H9 (cell line): ENCODE data around the gene PPP5C. TPM values are rescaled to one million over a fixed set of nuclear protein-coding genes. Genes with fewer than 3 reads are reported as not detected.
A peak's percentile ranks its signal among the peaks of the same experiment; 100 is the strongest.

Experiments used
- DNase-seq: peaks from one replicate; pipeline ENCODE4 v3.0.0-alpha.2; 2017
- H2AFZ ChIP-seq: one replicate; pipeline ENCODE4 v1.6.1; 2013; ENCODE audit warnings: mild to moderate bottlenecking, low read length, control low read depth, moderate library complexity
- H2AK5ac ChIP-seq: 2 replicates; pipeline ENCODE4 v1.6.1; 2013; ENCODE audit warnings: low read length, control low read depth, mixed read lengths; ENCODE audit not compliant: insufficient read length
- H2BK120ac ChIP-seq: one replicate; pipeline ENCODE4 v1.6.1; 2013; ENCODE audit warnings: low read depth, mild to moderate bottlenecking, low read length, control low read depth, inconsistent platforms; ENCODE audit not compliant: poor library complexity, severe bottlenecking
- H2BK12ac ChIP-seq: 2 replicates; pipeline ENCODE4 v1.6.1; 2013; ENCODE audit warnings: low read length, control low read depth, mixed read lengths, low read depth; ENCODE audit not compliant: insufficient read length
- H2BK15ac ChIP-seq: 2 replicates; pipeline ENCODE4 v1.6.1; 2013; ENCODE audit warnings: low read depth, low read length, control low read depth
- H2BK20ac ChIP-seq: one replicate; pipeline ENCODE4 v1.6.1; 2013; ENCODE audit warnings: low read depth, mild to moderate bottlenecking, low read length, control low read depth, inconsistent platforms; ENCODE audit not compliant: poor library complexity, severe bottlenecking
- H2BK5ac ChIP-seq: 2 replicates; pipeline ENCODE4 v1.6.1; 2013; ENCODE audit warnings: low read length, control low read depth, mixed read lengths; ENCODE audit not compliant: insufficient read length
- H3K14ac ChIP-seq: 2 replicates; pipeline ENCODE4 v1.6.1; 2013; ENCODE audit warnings: low read length, control low read depth; ENCODE audit not compliant: insufficient read depth
- H3K18ac ChIP-seq: 2 replicates; pipeline ENCODE4 v1.6.1; 2013; ENCODE audit warnings: low read depth, mild to moderate bottlenecking, mixed read lengths, low read length, control low read depth; ENCODE audit not compliant: insufficient read length
- H3K23ac ChIP-seq: 2 replicates; pipeline ENCODE4 v1.6.1; 2013; ENCODE audit warnings: low read length, control low read depth, mixed read lengths, low read depth; ENCODE audit not compliant: insufficient read length
- H3K23me2 ChIP-seq: 2 replicates; pipeline ENCODE4 v1.6.1; 2013; ENCODE audit warnings: low read depth, mild to moderate bottlenecking, mixed read lengths, low read length, control low read depth; ENCODE audit not compliant: insufficient read length, poor library complexity, severe bottlenecking
- H3K27ac ChIP-seq: 2 replicates; pipeline ENCODE4 v1.5.1; 2013; ENCODE audit warnings: low read length, control low read depth, mixed read lengths, low read depth; ENCODE audit not compliant: insufficient read length
- H3K27me3 ChIP-seq: 2 replicates; pipeline ENCODE4 v1.6.1; 2013; ENCODE audit warnings: low read length, control low read depth, inconsistent platforms; ENCODE audit not compliant: insufficient read depth
- H3K4ac ChIP-seq: 2 replicates; pipeline ENCODE4 v1.6.1; 2013; ENCODE audit warnings: low read depth, mild to moderate bottlenecking, control low read depth, inconsistent platforms, low read length, moderate library complexity
- H3K4me1 ChIP-seq: 2 replicates; pipeline ENCODE4 v1.6.1; 2013; ENCODE audit warnings: low read length, control low read depth, inconsistent platforms; ENCODE audit not compliant: insufficient read depth
- H3K4me2 ChIP-seq: 2 replicates; pipeline ENCODE4 v1.6.1; 2013; ENCODE audit warnings: low read length, control low read depth, mixed read lengths; ENCODE audit not compliant: insufficient read length, insufficient read depth
- H3K56ac ChIP-seq: 2 replicates; pipeline ENCODE4 v1.6.1; 2013; ENCODE audit warnings: low read depth, mild to moderate bottlenecking, mixed read lengths, low read length, control low read depth; ENCODE audit not compliant: insufficient read length
- H3K79me1 ChIP-seq: 2 replicates; pipeline ENCODE4 v1.6.1; 2013; ENCODE audit warnings: low read depth, mild to moderate bottlenecking, moderate library complexity, low read length, control low read depth, inconsistent platforms; ENCODE audit not compliant: insufficient read depth, poor library complexity, severe bottlenecking
- H3K79me2 ChIP-seq: 2 replicates; pipeline ENCODE4 v1.6.1; 2013; ENCODE audit warnings: low read length, control low read depth, inconsistent platforms; ENCODE audit not compliant: insufficient read depth
- H3K9ac ChIP-seq: 2 replicates; pipeline ENCODE4 v1.6.1; 2013; ENCODE audit warnings: low read length, control low read depth, mixed read lengths; ENCODE audit not compliant: insufficient read length; ENCODE audit errors: extremely low read depth
- H3K9me3 ChIP-seq: one replicate; pipeline ENCODE4 v1.6.1; 2013; ENCODE audit warnings: low read depth, low read length, inconsistent platforms; ENCODE audit not compliant: control insufficient read depth
- H3T11ph ChIP-seq: one replicate; pipeline ENCODE4 v1.6.1; 2013; ENCODE audit warnings: mild to moderate bottlenecking, low read length, control low read depth, inconsistent platforms
- H4K20me1 ChIP-seq: one replicate; pipeline ENCODE4 v1.6.1; 2013; ENCODE audit not compliant: control insufficient read depth, insufficient read length, insufficient read depth
- H4K5ac ChIP-seq: 2 replicates; pipeline ENCODE4 v1.6.1; 2013; ENCODE audit warnings: low read depth, mild to moderate bottlenecking, mixed read lengths, low read length, control low read depth; ENCODE audit not compliant: insufficient read length
- H4K8ac ChIP-seq: replicated peaks from 2 replicates; pipeline ENCODE4 v1.6.1; 2013; ENCODE audit warnings: low read length, control low read depth, mixed read lengths, low read depth; ENCODE audit not compliant: insufficient read length
- H4K91ac ChIP-seq: 2 replicates; pipeline ENCODE4 v1.6.1; 2013; ENCODE audit warnings: low read depth, mild to moderate bottlenecking, moderate library complexity, mixed read lengths, low read length, control low read depth; ENCODE audit not compliant: insufficient read length
- H3K27ac Mint-ChIP-seq, 3 experiments: 2 replicates in 2 of 3; 3 replicates in 1 of 3; pipeline ENCODE4 v1.8.0; 2020 to 2021; ENCODE audit warnings: mixed read lengths in 3 of 3, mild to moderate bottlenecking in 1 of 3, moderate library complexity in 1 of 3
- H3K27me3 Mint-ChIP-seq: 2 replicates; pipeline ENCODE4 v1.8.0; 2021; ENCODE audit warnings: low read depth, mild to moderate bottlenecking, moderate library complexity, mixed read lengths
- H3K36me3 Mint-ChIP-seq, 3 experiments: 2 replicates in 2 of 3; 3 replicates in 1 of 3; pipeline ENCODE4 v1.8.0; 2020 to 2021; ENCODE audit warnings: low read depth in 3 of 3, mixed read lengths in 3 of 3; ENCODE audit not compliant: insufficient read depth in 1 of 3
- H3K4me1 Mint-ChIP-seq, 2 experiments: 2 replicates each; pipeline ENCODE4 v1.8.0; 2020; ENCODE audit warnings: mixed read lengths in 2 of 2
- H3K4me3 Mint-ChIP-seq, 2 experiments: 2 replicates in 1 of 2; 3 replicates in 1 of 2; pipeline ENCODE4 v1.8.0; 2020 to 2021; ENCODE audit warnings: mild to moderate bottlenecking in 2 of 2, mixed read lengths in 2 of 2, moderate library complexity in 1 of 2
- H3K9me3 Mint-ChIP-seq, 2 experiments: 2 replicates in 1 of 2; 3 replicates in 1 of 2; pipeline ENCODE4 v1.8.0; 2020; ENCODE audit warnings: mild to moderate bottlenecking in 2 of 2, mixed read lengths in 2 of 2, moderate library complexity in 1 of 2
- WGBS: extraction: QIAGEN DNeasy Blood & Tissue Kit; methylation state at CpG from one replicate; pipeline ENCODE4 v1.1.7; 2013; ENCODE audit warnings: missing lambda C conversion rate, low lambda C conversion rate, mixed read lengths; ENCODE audit not compliant: insufficient read length; ENCODE audit errors: extremely low coverage; 5-methylcytosine and 5-hydroxymethylcytosine counted together
- total RNA-seq: library from RNA; stranded (reverse); gene quantifications from 2 replicates; pipeline ENCODE4 v1.2.1, GENCODE V29; 2021
- TF ChIP-seq, protein P1 (sequence below): fragments of 200-600 bp; sonication (generic); conservative IDR thresholded peaks from 3 replicates; pipeline ENCODE4 v1.8.0; 2021; ENCODE audit warnings: antibody characterized with exemption, mild to moderate bottlenecking

The PPP5C gene
- total RNA-seq, 1 experiment from 2014 or later: 108 TPM

DNA sequence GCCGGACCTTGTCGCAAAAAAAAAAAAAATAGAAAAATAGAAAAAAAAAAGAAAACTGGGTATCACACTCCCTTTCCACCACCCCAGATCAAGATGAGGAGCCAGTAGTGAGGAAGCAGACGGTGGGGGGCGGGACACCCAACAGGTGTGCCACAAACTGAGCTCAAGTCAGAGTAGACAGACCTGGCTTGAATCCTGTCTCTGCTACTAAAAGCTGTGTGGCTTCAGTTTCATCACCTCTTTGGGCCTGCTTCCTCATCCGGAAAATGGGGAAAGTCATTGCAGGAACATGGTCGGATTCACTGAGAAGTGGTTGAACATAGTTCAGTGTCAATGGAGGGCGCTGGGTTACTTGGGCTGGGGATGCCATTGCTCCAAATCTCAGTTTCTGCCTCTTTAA is 47.2 kb upstream of the PPP5C start:
- Histone ChIP-seq H3K79me2 (no peaks in the 10 kb centered on the region), H4K5ac (no peak overlapping the region), H3K23ac (no peak overlapping the region), H3K18ac (no peak overlapping the region), H3K23me2 (peaks cover 13% of the 10 kb centered on the region), H2BK12ac (no peak overlapping the region), H3K9me3 (no peaks in the 10 kb centered on the region), H2BK20ac (no peak overlapping the region), H3K27ac (no peak overlapping the region), H3T11ph (no peak overlapping the region), H3K4me2 (no peak overlapping the region), H2BK120ac (no peak overlapping the region), H3K14ac (no peak overlapping the region), H2BK5ac (no peak overlapping the region), H3K4ac (no peak overlapping the region), H3K4me1 (peaks cover 2% of the 10 kb centered on the region; the same call in 1 of the 2 replicates), H4K91ac (no peak overlapping the region), H3K27me3 (no peaks in the 10 kb centered on the region), H3K79me1 (no peaks in the 10 kb centered on the region), H2BK15ac (no peak overlapping the region), H2AFZ (no peak overlapping the region), H4K8ac (no peak overlapping the region), H3K9ac (no peak overlapping the region), H4K20me1 (no peaks in the 10 kb centered on the region), H3K56ac (no peak overlapping the region), H2AK5ac (no peak overlapping the region)
- WGBS: no CpG with 5 or more reads among the region's 7 CpGs
- TF ChIP-seq, protein P1, sequence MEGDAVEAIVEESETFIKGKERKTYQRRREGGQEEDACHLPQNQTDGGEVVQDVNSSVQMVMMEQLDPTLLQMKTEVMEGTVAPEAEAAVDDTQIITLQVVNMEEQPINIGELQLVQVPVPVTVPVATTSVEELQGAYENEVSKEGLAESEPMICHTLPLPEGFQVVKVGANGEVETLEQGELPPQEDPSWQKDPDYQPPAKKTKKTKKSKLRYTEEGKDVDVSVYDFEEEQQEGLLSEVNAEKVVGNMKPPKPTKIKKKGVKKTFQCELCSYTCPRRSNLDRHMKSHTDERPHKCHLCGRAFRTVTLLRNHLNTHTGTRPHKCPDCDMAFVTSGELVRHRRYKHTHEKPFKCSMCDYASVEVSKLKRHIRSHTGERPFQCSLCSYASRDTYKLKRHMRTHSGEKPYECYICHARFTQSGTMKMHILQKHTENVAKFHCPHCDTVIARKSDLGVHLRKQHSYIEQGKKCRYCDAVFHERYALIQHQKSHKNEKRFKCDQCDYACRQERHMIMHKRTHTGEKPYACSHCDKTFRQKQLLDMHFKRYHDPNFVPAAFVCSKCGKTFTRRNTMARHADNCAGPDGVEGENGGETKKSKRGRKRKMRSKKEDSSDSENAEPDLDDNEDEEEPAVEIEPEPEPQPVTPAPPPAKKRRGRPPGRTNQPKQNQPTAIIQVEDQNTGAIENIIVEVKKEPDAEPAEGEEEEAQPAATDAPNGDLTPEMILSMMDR: no peak
- H3K36me3 Mint-ChIP-seq: peaks cover 5 to 12% (median 7%) of the 10 kb centered on the region in 3 experiments
- DNase-seq: no peak
- peaks cover 39 to 50% of the 10 kb centered on the region in 2 experiments for H3K4me1 Mint-ChIP-seq
- 0 out of 7 replicates have a peak overlapping the region, but pooled peaks of 1 of the 3 experiments have one; percentile 51 for H3K27ac Mint-ChIP-seq
- H3K4me3 Mint-ChIP-seq: 0 out of 5 replicates have a peak overlapping the region, but pooled peaks of 1 of the 2 experiments have one; percentile 42
- H3K27me3 Mint-ChIP-seq: peaks cover 7% of the 10 kb centered on the region
- peaks cover 4 to 8% of the 10 kb centered on the region in 2 experiments; a peak in 4 of 5 replicates for H3K9me3 Mint-ChIP-seq
